ENCODE data around the gene MUCL3. TPM values are rescaled to one million over a fixed set of nuclear protein-coding genes. Genes with fewer than 3 reads are reported as not detected.

MUCL3 gene
- total and polyA plus RNA-seq, 10 of the 15 experiments (the other 5 are each of a cell fraction or from before 2014, with no cell fraction given), result 0.03 to 1.4 (median 0.61) TPM

DNA sequence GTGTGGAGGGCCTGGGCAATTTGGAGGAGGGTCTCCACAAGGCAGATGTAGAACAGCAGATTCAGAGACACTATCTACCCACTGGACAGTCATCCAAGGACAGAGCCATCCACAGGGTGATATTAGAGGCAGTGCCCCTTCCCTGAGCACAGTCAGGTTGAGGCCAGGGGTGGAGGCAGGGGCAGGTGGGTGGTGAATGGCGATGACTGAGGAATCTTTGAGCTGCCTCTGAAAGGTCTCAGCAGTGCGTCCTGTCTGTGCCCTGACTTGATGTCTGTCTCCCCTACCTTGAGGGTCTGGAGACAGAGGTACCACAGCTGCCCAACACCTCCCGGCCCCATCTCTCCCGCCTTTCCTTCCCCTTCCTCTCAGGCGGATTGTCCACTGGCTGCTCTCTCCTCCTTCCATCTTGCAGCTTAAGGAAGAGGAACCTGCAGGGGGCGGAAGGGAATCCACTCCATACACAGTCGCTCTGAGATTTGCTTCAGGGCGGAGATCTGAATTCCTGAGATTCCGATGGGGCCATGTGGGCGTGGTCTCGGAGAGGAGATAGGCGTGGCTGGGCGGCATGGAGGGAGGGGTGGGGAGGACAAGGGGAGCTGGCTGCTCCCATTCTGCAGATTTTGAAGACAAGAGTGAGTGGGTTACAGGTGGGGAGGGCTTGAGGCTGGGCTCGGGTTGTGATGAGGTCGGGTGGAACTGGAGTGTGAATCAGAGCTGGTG, 1.7 kb downstream of the MUCL3 start:
- no peak for TF ChIP-seq ZNF217 (IDR thresholded peaks at IDR 0.05)
- TF ChIP-seq, protein P1, sequence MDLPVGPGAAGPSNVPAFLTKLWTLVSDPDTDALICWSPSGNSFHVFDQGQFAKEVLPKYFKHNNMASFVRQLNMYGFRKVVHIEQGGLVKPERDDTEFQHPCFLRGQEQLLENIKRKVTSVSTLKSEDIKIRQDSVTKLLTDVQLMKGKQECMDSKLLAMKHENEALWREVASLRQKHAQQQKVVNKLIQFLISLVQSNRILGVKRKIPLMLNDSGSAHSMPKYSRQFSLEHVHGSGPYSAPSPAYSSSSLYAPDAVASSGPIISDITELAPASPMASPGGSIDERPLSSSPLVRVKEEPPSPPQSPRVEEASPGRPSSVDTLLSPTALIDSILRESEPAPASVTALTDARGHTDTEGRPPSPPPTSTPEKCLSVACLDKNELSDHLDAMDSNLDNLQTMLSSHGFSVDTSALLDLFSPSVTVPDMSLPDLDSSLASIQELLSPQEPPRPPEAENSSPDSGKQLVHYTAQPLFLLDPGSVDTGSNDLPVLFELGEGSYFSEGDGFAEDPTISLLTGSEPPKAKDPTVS (IDR thresholded peaks at IDR 0.05; ENCODE audit: low read depth, low read length), result no peak
- TF ChIP-seq, protein P2, sequence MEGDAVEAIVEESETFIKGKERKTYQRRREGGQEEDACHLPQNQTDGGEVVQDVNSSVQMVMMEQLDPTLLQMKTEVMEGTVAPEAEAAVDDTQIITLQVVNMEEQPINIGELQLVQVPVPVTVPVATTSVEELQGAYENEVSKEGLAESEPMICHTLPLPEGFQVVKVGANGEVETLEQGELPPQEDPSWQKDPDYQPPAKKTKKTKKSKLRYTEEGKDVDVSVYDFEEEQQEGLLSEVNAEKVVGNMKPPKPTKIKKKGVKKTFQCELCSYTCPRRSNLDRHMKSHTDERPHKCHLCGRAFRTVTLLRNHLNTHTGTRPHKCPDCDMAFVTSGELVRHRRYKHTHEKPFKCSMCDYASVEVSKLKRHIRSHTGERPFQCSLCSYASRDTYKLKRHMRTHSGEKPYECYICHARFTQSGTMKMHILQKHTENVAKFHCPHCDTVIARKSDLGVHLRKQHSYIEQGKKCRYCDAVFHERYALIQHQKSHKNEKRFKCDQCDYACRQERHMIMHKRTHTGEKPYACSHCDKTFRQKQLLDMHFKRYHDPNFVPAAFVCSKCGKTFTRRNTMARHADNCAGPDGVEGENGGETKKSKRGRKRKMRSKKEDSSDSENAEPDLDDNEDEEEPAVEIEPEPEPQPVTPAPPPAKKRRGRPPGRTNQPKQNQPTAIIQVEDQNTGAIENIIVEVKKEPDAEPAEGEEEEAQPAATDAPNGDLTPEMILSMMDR (IDR thresholded peaks at IDR 0.05 in 2 of 3, conservative IDR thresholded peaks at IDR 0.05 in 1 of 3; ENCODE audit: control insufficient read depth in 2 of 3, extremely low read depth in 1 of 3, insufficient read depth in 1 of 3, low read depth in 3 of 3, low read length in 3 of 3), result 0 out of 6 replicates have a peak, but pooled peaks of 2 of the 3 experiments have one; percentile 14 to 17
- TF ChIP-seq EZH2 (IDR thresholded peaks at IDR 0.05; ENCODE audit: borderline replicate concordance, control insufficient read depth, low read depth, low read length), result no peak
- TF ChIP-seq, protein P3, sequence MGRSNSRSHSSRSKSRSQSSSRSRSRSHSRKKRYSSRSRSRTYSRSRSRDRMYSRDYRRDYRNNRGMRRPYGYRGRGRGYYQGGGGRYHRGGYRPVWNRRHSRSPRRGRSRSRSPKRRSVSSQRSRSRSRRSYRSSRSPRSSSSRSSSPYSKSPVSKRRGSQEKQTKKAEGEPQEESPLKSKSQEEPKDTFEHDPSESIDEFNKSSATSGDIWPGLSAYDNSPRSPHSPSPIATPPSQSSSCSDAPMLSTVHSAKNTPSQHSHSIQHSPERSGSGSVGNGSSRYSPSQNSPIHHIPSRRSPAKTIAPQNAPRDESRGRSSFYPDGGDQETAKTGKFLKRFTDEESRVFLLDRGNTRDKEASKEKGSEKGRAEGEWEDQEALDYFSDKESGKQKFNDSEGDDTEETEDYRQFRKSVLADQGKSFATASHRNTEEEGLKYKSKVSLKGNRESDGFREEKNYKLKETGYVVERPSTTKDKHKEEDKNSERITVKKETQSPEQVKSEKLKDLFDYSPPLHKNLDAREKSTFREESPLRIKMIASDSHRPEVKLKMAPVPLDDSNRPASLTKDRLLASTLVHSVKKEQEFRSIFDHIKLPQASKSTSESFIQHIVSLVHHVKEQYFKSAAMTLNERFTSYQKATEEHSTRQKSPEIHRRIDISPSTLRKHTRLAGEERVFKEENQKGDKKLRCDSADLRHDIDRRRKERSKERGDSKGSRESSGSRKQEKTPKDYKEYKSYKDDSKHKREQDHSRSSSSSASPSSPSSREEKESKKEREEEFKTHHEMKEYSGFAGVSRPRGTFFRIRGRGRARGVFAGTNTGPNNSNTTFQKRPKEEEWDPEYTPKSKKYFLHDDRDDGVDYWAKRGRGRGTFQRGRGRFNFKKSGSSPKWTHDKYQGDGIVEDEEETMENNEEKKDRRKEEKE (IDR thresholded peaks at IDR 0.05), result no peak
- TF ChIP-seq NFXL1 (IDR thresholded peaks at IDR 0.05; ENCODE audit: borderline replicate concordance), result no peak
- TF ChIP-seq ZNF207 (IDR thresholded peaks at IDR 0.05; ENCODE audit: borderline replicate concordance), result no peak
- ChIA-PET POLR2A (no interaction called here), RAD21 (ENCODE audit: unreplicated experiment) (no interaction called here), CTCF (interaction anchor here (0.7 to 1.1 kb wide), 2 partner anchors 12 to 128 kb away, joined by 3 read pairs; no protein-coding TSS in a partner anchor), SMC1A (ENCODE audit: uncharacterized antibody, unreplicated experiment) (no interaction called here)
- intact Hi-C loops (cut with micrococcal nuclease; ENCODE audit: unreplicated experiment) (no loop called here), in situ Hi-C loops (cut with MboI) (no loop called here)
- no peak for DNase-seq (ENCODE audit: low read depth, low spot score)
- H2AFZ ChIP-seq (ENCODE audit: control insufficient read depth, low read depth, low read length), result no peak overlapping the region
- no peaks in the 10 kb centered on the region for H3K4me1 ChIP-seq (ENCODE audit: control insufficient read depth, insufficient read depth, low read length)
- ATAC-seq, result no peak
- BruUV-seq (replicated peaks), result no TSS peak
- H4K20me1 ChIP-seq (ENCODE audit: control insufficient read depth, insufficient read depth), result no peaks in the 10 kb centered on the region; the same call in 1 of the 2 replicates
- H3K9me3 ChIP-seq (replicated peaks; ENCODE audit: control insufficient read depth, insufficient read depth, low read length), result no peaks in the 10 kb centered on the region
- H3K4me3 ChIP-seq, result no peak overlapping the region
- 12% methylated on average over 15 of the region's 15 CpGs for WGBS (ENCODE audit: insufficient coverage, insufficient replicate concordance, low lambda C conversion rate, missing lambda C conversion rate)
- no peak overlapping the region for H3K27ac ChIP-seq (ENCODE audit: control insufficient read depth, insufficient read depth)
- H3K9ac ChIP-seq (ENCODE audit: control insufficient read depth, insufficient read depth, low read length), result no peak overlapping the region
- H3K36me3 ChIP-seq (ENCODE audit: control insufficient read depth in 2 of 2, insufficient read depth in 2 of 2, low read length in 1 of 2), result no peaks in the 10 kb centered on the region
- no peak for FAIRE-seq
- H3K4me2 ChIP-seq (ENCODE audit: control insufficient read depth, insufficient read depth), result no peak overlapping the region
- no peaks in the 10 kb centered on the region for H3K79me2 ChIP-seq (ENCODE audit: control insufficient read depth, insufficient read depth, low read length)
- H3K27me3 ChIP-seq (replicated peaks in 1 of 2; ENCODE audit: control insufficient read depth in 2 of 2, insufficient read depth in 2 of 2, low read length in 1 of 2), result peaks cover 0 to 3% of the 10 kb centered on the region in 2 experiments; a peak in 3 of 4 replicates
